HG03060 (cell line): ENCODE results near the gene RGS14.
"Not testable (repeated sequence)": the region's sequence is repeated elsewhere in the genome, so short reads cannot be mapped to it uniquely, and the experiment has no call there.

ENCODE experiments used
- ATAC-seq: cut with Tn5 transposase; IDR thresholded peaks from one replicate; pipeline ENCODE4 v1.9.1; 2021; ENCODE audit warnings: low read depth, moderate number of reproducible peaks; ENCODE audit not compliant: unreplicated experiment

RGS14 gene

GRCh38 chr5:177344891-177345290 is 12.8 kb upstream of the RGS14 start:
- ATAC-seq = no peak

GRCh38 chr5:177346820-177347219 is 10.9 kb upstream of the RGS14 start:
- no peak for ATAC-seq

GRCh38 chr5:177347699-177348098 is 10.0 kb upstream of the RGS14 start:
- ATAC-seq = no peak

DNA sequence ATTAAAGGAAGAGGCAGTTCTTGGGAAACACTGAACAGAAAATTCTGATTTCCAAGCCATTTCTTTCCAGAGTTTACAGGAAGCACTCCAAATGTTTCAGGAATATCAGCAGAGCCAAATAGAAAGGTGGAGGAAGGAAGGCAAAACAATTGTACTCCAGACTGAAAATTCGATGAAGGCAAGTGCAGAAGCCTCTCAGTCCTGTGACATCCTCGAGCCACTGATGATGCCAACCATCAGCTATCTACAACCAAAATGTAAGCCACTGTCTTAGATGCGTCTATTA is 8.4 kb upstream of the RGS14 start:
- ATAC-seq = no peak

DNA sequence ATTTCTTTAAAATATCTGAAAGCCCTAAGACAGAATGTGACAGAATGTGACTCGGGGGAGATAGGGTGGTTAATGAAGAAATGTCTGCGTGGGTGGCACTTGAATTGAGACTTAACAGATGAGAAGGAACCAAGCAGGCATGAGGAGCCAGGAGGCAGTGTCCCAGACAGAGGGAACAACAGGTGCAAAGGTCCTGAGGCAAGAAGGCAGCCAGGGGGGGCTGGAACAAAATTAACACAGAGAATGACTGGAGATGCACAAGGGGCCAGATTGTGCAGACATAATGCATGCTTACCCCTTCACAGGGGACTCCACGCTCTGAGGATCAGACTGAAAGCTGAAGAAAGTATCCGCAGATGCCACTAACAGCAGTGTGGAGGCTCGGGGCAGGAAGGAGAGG is 8.0 kb upstream of the RGS14 start:
- ATAC-seq = no peak

DNA sequence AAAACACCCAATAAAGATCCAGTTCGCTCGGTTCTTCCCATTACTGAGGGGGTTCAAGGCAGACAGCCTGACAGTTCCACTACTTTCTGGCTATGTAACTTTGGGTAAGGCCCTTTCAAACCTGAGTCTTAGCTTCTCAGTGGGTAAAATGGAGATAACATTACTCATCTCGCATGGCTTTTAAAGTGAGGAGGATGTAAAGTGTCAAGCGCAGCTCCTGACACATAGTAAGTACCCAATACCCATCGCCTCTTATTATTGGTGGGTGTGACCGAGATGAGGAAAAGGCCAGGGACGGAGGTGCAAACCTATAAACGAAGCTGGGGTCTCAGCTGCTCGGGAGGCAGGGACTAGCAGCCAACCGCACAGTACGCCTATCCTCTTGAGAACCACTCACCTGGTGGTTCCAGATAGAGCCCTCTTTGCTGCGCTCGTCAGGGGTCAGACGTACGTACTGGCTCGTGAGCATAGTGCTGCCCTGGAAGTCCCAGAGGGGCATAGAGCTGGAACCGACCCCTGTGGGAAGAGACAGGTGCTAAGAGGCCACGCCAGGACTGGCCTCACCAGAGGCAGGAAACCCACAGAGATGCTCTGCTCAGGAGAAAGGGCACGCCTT is 6.8 kb upstream of the RGS14 start:
- ATAC-seq = no peak

DNA sequence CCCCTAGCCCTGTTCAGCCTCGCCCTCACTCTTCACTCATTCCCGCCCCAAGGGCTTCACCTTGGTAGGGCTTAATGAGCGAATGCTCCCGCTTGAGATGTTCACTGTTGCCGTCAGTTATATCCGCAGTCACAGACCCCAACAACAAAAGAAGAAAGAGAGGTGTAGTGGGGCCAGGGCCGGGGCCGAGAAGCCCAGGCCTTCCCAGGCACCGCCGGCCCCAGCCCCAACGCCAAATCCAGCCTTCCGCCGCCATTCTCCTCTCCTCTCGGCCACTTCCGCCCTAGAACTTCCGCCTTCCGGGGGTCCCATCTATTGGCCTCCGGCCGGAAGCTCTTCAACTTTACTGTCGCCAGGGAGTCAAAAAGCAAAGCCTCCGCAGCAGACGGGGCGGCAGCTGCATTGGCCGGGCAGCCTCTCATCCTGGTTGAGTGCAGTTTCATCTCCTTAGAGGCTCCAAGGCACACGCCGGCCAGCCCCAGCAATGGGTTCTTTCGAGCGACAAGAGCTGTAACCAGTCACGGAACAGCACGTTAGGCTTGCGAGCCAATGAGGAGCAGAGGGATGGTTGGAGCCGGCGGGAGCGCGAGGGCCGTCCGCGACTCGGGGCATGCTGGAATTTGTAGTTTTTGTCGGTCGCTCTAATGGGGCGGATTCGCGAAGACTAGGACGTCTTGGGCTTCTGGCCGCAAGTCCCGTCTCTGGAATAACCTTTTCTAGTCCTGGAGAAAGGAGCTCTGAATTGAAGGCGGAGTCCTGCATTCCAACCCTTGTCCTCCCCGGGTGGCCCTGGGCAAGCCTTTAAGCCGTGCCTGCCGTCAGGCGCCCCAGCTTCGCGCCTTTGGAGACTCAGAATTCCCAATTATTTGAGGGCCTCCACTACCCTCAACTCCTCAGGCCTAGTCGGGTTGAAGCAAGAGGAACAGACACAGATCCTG is 6.1 kb upstream of the RGS14 start, which contains the start of gene LMAN2:
LMAN2 (minus strand) TSS at position 277 of the 938 bp plus-strand sequence; CDS start at position 256, 21 bp downstream.
- ATAC-seq = peak; percentile 92

DNA sequence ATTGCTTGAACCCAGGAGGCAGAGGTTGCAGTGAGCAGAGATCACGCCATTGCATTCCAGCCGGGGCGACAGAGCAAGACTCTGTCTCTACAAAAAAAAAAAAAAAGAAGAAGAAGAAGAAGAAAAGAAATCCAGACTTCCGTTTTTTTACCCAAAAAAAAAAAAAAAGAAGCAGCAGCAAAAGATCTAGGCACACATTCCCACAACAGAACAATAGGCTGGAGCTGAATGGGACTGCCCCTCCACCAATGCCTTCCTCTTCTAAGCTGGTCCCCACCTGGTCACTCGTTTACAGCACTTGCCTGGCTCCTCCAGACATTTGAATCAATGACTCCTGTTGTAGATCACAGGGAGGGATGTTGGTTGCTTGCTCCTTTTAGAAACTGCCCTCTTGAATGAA is 4.6 kb upstream of the RGS14 start:
- no peak for ATAC-seq

GRCh38 chr5:177354256-177354655 is 3.5 kb upstream of the RGS14 start:
- no peak for ATAC-seq

GRCh38 chr5:177354711-177355110 is 3.0 kb upstream of the RGS14 start:
- ATAC-seq = no peak

DNA sequence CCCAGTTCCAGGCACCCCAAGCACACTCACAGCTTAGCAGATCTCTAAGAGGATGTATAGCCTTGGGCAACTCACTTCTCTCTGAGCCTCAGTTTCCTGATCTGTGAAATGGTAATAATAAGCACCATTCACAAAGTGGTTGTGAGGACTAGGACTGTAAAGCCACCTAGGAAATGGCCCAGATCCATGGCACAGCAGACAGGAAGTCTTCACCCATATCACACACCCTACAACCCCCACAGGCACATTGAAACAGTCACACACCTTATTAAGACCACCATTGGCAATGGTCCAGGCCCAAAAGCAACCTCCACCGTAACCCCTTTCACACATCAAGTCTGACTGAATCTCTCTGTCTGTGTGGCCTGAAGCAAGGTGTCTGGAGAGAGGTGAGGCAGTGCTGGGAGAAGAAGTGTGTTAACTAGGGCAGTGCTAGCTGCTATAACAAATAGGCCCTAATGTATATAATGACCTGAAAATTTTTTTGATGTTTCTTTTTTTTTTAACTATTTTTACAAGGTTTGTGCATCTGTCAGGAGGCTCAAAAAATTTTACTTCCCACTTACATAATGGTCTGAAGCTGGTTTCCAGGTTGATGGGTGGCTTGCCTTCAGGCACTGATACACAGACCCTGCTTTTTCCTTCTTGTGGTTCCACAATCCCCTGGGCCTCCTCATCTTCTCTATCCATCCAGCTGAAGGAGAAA is 2.4 kb upstream of the RGS14 start:
- no peak for ATAC-seq

DNA sequence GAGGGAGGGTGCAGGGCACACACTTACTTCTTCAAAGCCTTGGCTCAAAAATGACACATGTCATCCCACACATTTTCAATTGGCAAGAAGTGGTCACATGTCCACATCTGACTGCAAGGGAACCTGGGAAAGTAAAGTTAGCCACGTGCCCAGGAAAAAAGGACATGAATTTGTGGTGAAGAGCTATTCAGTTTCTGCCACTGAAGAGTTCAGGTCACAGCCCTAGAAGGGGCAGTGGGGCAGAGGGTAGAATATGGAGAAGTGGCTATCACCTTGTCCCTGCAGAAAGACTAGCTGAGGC is 1.9 kb upstream of the RGS14 start:
- ATAC-seq = no peak

DNA sequence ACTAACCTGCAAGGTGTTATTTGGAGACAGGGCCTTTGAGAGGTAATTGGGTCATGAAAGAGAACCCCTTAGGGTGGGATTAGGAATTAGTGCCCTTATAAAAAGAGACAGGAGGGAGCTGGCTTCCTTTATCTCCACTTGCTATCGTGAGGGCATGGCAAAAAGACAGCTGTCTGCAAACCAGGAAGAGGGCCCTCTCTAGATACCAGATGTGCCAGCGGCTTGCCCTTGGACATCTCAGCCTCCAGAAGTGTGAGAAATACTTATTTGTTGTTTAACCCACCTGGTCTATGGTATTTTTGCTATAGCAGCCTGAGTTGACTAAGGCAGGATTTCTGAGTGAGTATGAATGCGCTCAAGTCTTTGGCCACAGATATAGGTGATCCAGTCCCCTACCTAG is 978 bp upstream of the RGS14 start:
- no peak for ATAC-seq

DNA sequence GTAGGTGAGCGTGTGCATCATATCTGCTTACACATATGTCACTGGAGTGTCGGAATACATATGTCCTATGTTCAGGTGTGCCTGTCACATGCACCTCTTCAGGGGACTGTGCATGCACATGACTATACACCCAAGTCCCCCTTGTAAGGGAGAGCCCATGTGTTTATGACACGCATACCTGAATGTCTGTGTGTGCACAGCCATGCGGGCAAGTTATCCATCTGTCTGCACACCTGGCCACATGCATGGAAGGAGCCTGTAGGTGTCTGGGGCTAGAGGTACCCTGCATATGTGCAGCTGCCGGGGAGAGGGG is 622 bp upstream of the RGS14 start:
- ATAC-seq = no peak

DNA sequence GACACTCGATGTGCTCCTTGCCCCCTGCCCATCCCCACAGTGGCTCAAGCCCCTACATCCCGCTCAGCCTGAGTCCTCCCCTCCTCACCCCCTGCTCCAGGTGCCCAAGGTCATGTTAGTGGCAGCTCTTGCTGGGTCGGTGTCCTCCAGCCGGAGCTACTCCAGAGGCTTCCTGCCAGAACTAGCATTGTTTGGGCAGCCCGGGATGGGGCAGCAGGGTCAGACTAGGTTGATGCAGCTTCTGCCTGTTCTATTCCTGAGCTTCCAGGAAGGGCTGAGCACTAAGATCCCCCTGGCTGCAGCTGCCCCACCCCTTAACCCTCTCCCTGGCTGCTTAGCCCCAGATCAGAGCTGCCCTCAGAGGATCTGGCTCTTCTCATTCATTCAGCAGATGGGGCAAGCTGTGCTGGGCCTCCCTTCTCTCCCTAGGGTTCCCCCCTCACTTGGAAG is 671 bp downstream of the RGS14 start:
- ATAC-seq = no peak

- no peak for ATAC-seq
Observed at GRCh38 chr5:177359451-177359851, 1.7 kb downstream of the RGS14 start.

- no peak for ATAC-seq
Observed at GRCh38 chr5:177359860-177360259, 2.1 kb downstream of the RGS14 start.

DNA sequence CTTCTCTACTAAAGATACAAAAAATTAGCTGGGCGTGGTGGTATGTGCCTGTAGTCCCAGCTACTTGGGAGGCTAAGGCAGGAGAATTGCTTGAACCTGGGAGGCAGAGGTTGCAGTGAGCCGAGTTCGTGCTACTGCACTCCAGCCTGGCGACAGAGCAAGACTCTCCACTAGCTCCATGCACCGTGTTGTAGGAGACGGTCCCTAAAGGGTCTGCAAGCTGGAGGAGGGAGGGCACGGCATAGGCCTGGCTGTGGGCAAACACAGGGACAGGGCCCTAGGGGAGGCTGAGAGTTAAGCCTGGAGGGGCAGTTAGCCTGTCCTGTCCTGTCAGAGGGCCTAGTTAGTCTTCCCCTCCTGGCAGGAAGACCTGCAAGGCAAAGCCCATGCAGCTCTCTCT is 3.0 kb downstream of the RGS14 start:
- ATAC-seq = not testable (repeated sequence)

GRCh38 chr5:177361418-177362291 is 3.9 kb downstream of the RGS14 start:
- ATAC-seq = no peak

- no peak for ATAC-seq
Observed at GRCh38 chr5:177362292-177362609, 4.5 kb downstream of the RGS14 start.
